ENCODE data around the gene ANGPTL8.

ANGPTL8 gene

GRCh38 chr19:11261431-11261970, 22.1 kb downstream of the ANGPTL8 start:
- no peak for DNase-seq

GRCh38 chr19:11261971-11262839, 22.8 kb downstream of the ANGPTL8 start, which contains the start of gene DOCK6:
TSS of gene DOCK6 (minus strand) at chr19:11262524. CDS start at chr19:11262440, 84 bp downstream.
- no peak for DNase-seq

- no peak for DNase-seq
Observed at GRCh38 chr19:11263726-11264125, 24.3 kb downstream of the ANGPTL8 start.

GRCh38 chr19:11264452-11265176, 25.2 kb downstream of the ANGPTL8 start:
- no peak for DNase-seq

- no peak for DNase-seq
Observed at GRCh38 chr19:11265177-11265784, 25.9 kb downstream of the ANGPTL8 start.

- no peak for DNase-seq
Observed at GRCh38 chr19:11265785-11266236, 26.4 kb downstream of the ANGPTL8 start.

GRCh38 chr19:11267316-11268085, 28.1 kb downstream of the ANGPTL8 start:
- no peak for DNase-seq

GRCh38 chr19:11268783-11269267, 29.4 kb downstream of the ANGPTL8 start:
- DNase-seq, result no peak

- no peak for DNase-seq
Observed at GRCh38 chr19:11269408-11269807, 30.0 kb downstream of the ANGPTL8 start.

- DNase-seq, result no peak
Observed at GRCh38 chr19:11273296-11273695, 33.9 kb downstream of the ANGPTL8 start.

GRCh38 chr19:11273989-11274388, 34.6 kb downstream of the ANGPTL8 start:
- DNase-seq, result no peak

- DNase-seq, result no peak
Observed at GRCh38 chr19:11274533-11275086, 35.2 kb downstream of the ANGPTL8 start.

- no peak for DNase-seq
Observed at GRCh38 chr19:11278670-11279069, 39.3 kb downstream of the ANGPTL8 start.

GRCh38 chr19:11279505-11280236, 40.3 kb downstream of the ANGPTL8 start:
- peak in 3 of 5 experiments; percentile 31 to 88 (median 63) for DNase-seq

- DNase-seq, result no peak
Observed at GRCh38 chr19:11281356-11282049, 42.1 kb downstream of the ANGPTL8 start.

GRCh38 chr19:11284515-11284914, 45.1 kb downstream of the ANGPTL8 start:
- DNase-seq, result no peak

GRCh38 chr19:11286312-11286974, 47.0 kb downstream of the ANGPTL8 start:
- DNase-seq, result no peak

- DNase-seq, result no peak
Observed at GRCh38 chr19:11288349-11288748, 48.9 kb downstream of the ANGPTL8 start.

- no peak for DNase-seq
Observed at GRCh38 chr19:11290256-11290655, 50.8 kb downstream of the ANGPTL8 start.

GRCh38 chr19:11291415-11291814, 52.0 kb downstream of the ANGPTL8 start:
- no peak for DNase-seq

Measured in T-helper 2 cell (primary cell).